ENCODE measurements around the gene ZBTB17.

The ZBTB17 gene

DNA sequence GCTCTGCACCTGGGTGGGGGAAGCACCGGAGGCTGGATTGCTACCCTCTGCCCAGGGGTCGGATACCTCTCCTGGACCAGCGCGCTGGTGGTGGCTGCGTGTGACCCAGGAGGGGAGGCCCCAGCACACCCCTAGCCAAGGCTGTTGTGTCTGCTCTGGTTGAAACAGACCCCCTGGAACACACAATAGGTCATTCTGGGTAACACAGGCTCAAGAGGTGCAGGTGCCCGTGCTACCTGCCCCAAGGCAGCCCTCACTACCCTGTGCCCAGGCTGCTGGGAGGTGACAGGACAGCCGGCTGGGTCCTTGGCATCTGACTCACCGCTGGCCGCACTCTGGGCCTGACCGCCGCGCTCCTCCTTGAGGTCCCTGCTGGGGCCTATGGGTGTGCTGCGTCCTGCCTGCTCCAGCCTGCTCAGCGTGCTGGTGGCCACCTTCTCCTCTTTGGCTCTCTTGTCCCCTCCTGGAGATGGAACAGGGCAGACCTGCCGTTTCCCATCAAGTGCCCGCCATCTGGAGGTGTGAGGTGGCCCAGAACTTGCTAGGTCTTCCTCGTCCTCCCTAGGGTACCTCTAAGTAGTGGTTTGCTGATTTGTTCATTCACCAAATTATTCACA is 30.0 kb downstream of the ZBTB17 start:
- no peak for DNase-seq

DNA sequence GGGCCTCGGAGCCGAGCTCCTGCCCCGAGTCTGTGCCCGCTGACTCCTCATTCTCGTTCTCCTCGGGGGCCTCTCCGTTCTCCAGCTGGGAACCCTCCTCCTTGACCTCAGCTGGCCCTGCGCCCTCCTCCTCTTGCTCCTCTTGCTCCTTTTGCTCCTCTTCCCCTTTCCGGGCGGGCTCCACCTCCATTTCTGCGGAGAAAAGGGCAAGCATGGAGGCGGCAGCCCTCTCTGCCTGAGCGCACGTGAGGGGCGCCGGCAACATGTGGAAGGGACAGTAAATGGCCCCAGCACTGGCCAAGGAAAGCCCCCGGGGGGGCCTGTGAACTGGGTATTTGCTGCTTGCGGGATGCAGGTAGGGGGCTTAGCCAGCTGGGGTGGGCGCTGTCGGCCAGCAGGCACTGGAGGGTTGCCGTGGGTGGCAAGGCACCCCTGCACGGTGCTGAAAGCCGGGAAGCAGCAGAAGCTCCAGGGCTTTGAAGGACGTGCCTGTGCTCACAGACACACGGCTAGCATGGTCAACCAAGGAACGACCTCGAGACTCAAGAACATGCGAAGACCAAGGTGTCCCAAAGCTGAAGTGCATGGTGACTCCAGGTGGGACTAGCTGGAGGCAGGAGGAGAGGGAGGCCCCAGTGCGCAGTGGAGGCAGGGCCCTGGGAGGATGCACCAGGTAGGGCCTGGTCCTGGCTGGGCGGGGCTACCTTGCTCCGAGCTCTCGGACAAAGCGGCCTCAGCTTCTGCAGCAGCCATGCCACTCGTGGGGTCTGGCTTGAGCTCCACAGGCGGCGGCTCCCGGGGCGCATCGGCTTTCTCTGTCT is 30.7 kb downstream of the ZBTB17 start:
- DNase-seq: no peak

DNA sequence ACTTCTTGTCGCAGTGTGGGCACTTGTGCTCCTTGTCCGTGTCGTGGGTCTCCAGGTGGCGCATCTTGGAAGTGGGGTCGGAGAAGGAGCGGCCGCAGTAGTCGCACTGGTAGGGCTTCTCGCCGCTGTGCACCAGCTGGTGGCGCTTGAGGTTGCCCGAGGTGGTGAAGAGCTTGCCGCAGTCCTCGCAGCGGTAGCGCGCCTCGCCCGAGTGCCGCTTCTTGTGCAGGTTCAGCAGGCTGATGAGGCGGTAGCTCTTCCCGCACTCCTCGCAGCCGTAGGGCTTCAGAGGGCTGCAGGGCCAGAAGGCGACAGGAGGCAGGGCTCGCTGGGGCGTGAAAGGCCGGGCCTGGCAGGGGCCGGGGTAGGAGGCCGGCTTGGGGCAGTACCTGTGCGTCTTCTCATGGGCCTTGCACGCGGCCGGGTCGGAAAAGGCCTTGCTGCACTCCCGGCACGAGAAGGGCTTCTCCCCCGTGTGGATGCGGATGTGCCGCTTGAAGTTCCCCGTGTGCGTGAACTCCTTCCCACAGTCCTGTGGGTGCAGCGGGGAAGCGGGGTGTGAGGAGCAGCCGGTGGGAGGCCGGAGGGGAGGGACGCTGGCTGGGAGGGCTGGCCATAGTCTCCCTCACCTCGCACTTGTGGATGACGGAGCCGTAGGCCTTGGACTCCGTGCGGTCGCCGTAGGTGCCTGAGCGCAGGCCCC is 31.4 kb downstream of the ZBTB17 start:
- DNase-seq: no peak

DNA sequence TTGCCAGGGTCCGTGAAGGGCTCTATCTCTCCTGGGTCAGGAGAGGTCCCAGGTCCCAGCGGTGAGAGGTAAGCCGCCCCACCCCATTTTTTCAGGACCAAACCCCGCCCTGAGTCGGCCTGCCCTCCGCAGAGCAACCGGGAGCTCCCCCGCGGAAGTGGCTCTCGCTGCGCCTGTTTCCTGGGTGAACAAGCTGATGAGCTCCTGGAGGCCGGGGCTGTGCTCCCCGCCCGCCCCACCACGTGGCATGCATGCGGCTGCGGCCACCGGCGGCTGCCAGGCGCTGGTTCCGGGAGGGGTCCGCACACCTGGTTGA is 32.0 kb downstream of the ZBTB17 start:
- DNase-seq: no peak

DNA sequence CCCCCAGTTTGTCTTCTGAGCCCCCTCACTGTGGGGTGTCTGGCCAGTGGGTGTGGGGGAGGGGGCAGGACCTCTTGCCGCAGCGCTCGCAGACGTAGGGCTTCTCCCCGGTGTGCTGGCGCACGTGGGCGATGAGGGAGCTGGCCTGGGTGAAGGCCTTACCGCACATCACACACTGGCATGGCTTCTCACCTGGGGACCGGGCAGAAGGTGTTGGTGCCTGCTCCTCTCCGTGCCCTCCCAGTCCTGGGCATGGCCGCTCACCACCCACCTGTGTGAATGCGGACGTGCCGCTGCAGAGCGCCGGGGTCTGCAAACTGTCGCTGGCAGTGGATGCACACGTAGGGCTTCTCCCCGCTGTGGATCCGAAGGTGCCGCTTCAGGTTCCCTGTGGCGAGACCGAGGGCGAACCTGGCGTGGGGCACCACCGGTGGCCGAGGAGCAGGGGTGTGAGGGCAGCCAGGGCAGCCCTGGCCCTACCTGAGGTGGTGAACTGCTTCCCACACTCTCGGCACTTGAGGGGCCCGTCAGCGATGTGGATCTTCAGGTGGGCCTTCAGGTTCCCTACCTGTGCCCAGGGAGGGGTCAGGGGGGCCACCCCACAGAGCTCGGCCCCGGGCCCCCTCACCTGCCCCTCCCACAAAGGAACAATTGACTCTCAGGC is 32.4 kb downstream of the ZBTB17 start:
- DNase-seq: no peak

DNA sequence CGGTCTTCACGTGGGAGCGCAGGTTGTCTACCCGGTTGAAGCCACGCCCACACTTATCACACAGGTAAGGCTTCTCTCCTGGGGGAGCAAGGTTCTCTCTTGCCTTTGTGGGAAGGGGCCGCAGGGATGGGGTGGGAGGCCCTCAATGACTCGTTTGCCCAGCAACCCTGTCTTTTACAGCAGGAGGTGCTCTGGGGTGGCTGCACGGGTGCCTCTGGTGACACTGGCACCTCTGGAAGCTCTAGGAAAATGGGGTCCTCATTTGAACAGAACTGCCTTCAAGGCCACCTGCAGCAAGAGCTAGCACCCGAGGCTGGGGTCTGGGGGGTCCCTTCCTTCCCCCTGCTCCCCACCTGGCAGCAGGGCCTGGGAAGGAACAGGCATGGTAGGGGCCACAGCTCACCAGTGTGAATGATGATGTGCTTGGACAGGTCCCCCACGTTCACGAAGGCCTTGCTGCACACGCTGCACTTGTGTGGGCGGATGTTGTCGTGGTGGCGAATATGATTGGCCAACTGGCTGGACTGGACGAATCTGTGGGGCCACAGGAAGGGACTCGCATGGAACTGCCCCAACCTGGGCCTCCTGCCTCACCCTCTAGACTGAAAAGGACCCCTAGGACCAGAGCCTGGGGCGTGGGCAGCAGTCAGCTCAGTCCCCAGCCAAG is 33.1 kb downstream of the ZBTB17 start:
- no peak for DNase-seq

DNA sequence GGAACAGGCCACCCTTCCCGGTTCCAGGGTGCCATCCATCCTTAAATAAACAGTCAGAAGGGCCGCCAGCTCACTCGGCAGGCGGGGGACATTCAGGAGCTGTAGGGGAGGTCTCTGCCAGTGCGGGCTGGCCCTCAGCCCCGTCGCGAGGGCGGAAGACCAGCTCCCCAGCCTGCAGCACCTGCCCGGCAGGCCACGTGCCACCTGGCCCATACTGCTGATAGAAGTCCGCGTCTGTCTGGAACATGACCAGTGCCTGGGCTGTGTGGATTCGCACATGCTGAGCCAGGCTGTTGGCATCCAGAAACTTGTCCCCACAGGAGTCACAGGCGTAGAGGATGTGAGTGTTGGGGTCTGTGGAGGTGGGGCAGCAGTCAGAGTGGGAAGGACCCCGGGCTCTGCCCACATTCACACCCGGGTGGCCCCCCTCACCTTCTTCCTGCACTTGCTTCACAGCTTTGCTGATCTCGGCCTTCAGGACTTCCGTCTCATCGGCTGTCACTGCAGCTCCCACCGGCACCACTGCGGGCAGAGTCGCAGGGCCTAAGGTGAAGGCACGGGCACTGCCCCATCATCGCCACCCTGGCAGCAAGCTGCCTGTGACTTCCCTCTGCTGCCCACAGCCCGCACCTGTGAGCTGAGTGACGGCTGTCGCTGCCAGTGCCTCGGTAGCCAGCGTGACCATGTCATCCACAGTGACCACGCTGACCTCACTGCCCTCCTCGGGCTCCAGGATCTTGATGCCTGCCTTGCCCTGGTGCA is 33.8 kb downstream of the ZBTB17 start:
- no peak for DNase-seq

DNA sequence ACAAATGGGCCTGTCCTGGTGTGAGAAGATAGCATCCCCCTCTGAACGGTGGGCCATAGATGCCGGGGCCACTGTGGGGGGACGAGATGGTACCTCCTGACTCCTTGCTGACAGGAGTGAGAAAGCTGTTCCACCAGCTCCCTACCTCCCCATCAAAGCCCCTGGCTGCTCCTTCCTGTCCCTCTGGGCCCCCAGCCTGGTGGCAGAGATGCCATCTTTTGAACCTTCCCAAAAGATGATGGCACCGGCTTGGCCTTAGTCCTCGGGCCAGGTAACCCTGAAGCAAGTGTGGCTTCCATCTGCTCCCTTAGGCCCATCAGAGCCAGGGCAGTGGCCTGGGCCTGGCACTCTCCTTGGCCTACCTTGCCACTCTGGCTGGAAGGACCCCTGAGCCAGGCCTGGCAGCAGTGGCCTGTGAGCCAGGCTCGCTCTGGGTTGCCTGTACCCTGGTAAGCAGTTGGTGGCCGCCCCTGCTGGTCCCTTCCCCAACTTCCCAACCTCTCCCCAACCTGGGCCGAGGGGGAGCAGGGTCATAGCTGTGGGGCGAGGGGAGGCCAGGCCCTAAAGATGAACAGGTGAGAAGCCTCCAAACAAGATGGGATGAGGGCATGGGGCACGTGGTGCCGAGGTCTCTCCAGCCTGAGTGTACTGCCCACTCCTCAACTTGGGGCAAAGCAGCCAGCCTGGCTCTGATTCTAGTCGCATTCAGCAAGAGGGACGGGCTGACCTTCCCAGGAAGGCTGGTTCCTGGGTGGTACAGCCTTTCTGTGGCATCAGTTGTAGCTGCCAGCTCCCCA is 34.7 kb downstream of the ZBTB17 start:
- no peak for DNase-seq

DNA sequence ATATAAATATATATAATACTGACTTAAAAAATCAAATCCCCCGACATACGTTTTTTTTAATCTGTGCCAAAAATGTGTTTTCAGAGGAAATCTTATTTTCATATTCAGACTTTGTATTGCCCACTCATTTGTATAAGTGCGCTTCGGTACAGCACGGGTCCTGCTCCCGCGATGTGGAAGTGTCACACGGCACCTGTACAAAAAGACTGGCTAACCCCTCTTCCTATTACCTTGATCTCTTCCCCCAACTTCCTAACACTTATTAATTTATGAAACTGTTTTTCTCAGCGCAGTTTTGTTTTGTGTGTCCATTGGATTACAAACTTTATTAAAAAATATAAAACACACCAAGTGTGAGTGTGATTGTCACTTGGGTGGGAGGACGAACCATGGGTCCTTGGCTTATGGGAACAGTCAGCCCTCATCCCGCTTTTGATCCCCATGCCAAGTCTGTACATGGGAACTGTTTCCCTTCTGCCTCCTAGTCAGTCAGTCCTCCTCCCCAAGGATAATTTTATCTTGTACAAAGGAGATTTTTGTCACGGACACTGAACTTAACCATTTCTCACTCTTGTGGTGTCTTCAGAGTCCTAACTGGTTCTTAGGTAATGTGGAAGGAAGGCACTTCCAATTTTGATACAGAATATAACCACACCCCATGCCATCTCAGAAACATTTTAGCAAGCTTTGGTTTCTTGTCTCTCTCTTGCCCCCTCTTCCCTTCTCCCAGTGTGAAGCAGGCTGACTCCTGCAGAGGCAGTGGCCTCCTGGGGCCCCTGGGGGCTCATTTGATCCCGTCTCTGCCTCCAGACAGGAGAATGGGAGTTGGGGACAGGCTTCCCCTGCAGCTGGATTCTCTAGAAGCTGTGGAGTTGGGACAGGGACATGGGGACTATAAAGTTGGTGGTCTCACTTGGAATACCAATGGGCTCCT is 35.5 kb downstream of the ZBTB17 start:
- DNase-seq: no peak

DNA sequence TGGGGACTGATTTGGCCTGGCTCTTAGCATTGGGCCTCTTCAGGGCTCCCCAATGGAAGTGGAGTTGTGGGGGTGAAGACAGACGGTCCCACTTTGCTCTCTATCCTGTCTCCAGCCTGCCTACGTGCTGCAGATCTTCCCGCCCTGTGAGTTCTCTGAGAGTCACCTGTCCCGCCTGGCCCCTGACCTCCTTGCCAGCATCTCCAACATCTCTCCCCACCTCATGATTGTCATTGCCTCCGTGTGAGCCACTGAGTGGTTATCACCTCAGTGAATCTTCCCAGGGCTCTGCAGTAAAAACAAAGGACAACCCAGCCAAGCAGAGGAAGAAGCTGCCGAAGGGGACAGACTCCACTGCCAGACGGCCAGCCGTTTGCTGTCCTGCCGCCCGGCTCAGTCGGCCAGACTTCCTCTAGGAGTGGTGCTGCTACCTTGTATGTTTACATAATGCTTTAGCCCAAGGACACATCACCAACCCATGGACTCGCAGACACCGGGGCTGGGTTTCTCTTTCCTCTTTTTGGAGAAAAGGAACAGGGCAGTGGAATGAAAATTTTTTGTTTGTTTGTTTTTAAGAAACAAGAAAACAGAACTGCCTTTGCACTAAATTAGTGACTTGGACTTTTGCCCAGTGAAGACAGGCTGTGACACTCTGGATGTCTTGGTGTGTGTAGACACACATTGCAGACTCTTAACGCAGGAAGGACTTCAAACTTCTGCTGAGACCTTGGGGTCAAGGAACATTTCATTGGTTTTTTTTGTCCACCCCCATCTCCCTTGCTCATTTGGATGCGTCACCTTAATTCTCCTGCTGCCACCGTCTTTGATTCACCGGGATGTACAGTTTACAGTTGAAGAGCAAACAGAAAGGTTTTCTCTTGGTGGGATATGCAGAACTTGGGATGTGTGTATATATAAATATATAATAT is 36.5 kb downstream of the ZBTB17 start:
- DNase-seq: no peak

DNA sequence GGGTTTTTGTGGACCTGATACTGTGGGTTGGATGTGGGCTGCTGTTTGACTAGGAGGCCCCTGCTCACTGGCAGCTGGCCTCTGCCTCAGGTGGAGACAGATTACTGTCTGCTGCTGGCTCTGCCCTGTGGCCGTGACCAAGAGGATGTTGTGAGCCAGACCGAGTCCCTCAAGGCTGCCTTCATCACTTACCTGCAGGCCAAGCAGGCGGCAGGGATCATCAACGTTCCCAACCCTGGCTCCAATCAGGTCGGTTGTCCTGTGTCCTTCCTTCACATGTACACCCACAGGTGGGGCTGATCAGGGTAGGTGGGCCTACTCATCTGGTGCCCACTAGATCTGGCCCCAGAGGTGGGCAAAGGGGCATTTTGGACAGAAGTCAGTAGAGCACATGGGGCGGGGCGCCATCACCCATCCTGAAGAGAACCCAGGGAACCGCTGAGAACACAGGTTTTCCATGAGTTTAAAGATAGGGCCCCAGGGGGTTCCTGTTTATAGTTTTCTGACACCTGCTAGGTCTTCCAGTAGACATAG is 37.2 kb downstream of the ZBTB17 start:
- no peak for DNase-seq

DNA sequence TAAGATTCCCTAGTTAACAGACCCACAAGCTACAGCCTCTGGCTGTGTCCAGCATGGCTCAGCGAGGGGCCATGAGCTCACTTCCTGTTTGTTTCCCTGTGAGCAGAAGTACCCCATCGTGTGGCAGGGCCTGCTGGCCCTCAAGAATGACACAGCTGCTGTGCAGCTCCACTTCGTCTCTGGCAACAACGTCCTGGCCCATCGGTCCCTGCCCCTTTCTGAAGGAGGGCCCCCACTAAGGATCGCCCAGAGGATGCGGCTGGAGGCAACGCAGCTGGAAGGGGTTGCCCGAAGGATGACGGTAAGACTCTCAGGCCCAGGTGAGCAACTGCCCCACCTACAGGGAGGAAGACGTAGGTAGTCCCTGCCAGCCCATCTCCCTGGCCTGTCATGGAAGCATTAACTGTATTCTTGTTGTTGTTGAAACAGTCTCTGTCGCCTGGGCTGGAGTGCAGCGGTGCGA is 38.2 kb downstream of the ZBTB17 start:
- DNase-seq: no peak

DNA sequence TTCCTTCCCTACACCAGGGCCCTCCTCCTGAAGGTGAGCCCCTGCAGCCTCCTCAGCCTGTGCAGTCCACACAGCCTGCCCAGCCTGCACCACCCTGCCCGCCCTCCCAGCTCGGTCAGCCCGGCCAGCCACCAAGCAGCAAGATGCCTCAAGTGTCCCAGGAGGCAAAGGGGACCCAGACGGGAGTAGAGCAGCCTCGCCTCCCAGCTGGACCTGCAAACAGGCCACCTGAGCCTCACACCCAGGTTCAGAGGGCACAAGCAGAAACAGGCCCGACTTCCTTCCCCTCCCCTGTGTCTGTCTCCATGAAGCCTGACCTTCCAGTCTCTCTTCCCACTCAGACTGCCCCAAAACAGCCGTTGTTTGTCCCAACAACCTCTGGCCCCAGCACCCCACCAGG is 38.8 kb downstream of the ZBTB17 start:
- DNase-seq: no peak

DNA sequence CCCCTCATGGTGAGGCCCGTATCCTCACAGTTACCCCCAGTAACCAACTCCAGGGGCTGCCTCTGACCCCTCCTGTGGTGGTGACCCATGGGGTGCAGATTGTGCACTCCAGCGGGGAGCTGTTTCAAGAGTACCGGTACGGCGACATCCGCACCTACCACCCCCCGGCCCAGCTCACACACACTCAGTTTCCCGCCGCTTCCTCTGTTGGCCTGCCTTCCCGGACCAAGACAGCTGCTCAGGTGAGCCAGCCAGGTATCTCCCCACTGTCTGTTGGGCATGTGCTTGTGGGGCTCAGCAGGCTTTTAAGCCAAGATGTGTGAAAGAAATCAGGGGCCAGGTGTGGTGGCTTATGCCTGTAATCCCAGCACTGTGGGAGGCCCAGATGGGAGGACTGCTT is 39.9 kb downstream of the ZBTB17 start:
- no peak for DNase-seq

DNA sequence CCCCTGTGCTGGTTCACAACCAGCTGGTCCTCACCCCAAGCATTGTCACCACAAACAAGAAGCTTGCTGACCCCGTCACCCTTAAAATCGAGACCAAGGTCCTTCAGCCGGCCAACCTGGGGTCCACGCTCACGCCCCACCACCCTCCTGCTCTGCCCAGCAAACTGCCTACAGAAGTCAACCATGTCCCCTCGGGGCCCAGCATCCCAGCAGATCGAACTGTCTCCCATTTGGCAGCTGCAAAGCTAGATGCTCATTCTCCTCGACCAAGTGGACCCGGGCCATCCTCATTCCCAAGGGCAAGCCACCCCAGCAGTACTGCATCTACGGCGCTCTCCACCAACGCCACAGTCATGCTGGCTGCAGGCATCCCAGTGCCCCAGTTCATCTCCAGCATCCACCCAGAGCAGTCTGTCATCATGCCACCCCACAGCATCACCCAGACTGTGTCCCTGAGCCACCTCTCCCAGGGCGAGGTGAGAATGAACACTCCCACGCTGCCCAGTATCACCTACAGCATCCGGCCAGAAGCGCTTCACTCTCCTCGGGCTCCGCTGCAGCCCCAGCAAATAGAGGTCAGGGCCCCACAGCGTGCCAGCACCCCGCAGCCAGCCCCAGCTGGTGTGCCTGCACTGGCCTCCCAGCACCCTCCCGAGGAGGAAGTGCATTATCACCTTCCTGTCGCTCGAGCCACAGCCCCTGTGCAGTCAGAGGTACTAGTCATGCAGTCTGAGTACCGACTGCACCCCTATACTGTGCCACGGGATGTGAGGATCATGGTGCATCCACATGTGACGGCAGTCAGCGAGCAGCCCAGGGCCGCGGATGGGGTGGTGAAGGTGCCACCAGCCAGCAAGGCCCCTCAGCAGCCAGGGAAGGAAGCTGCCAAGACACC is 40.6 kb downstream of the ZBTB17 start:
- no peak for DNase-seq

DNA sequence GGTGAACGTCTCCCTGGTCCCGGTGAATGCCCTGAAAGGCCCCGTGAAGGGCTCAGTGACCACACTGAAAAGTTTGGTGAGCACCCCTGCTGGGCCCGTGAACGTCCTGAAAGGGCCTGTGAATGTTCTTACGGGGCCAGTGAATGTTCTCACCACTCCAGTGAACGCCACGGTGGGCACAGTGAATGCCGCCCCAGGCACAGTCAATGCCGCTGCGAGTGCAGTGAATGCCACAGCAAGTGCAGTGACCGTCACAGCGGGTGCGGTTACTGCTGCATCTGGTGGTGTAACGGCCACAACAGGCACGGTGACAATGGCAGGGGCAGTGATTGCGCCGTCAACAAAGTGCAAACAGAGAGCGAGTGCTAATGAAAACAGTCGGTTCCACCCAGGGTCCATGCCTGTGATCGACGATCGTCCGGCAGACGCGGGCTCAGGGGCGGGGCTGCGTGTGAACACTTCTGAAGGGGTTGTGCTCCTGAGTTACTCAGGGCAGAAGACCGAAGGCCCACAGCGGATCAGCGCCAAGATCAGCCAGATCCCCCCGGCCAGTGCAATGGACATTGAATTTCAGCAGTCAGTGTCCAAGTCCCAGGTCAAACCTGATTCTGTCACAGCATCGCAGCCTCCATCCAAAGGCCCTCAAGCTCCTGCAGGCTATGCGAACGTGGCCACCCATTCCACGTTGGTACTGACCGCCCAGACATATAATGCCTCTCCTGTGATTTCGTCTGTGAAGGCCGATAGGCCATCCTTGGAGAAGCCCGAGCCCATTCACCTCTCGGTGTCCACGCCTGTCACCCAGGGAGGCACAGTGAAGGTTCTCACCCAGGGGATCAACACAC is 41.5 kb downstream of the ZBTB17 start:
- DNase-seq: no peak

DNA sequence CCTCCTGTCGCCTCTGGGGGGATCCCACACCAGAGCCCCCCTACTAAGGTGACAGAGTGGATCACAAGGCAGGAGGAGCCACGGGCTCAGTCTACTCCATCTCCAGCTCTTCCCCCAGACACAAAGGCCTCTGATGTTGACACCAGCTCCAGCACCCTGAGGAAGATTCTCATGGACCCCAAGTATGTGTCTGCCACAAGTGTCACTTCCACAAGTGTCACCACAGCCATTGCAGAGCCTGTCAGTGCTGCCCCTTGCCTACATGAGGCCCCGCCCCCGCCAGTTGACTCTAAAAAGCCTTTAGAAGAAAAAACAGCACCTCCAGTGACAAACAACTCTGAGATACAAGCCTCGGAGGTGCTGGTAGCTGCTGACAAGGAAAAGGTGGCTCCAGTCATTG is 42.2 kb downstream of the ZBTB17 start:
- no peak for DNase-seq
